ENCODE data around the gene SLC25A52.

Gene SLC25A52

DNA sequence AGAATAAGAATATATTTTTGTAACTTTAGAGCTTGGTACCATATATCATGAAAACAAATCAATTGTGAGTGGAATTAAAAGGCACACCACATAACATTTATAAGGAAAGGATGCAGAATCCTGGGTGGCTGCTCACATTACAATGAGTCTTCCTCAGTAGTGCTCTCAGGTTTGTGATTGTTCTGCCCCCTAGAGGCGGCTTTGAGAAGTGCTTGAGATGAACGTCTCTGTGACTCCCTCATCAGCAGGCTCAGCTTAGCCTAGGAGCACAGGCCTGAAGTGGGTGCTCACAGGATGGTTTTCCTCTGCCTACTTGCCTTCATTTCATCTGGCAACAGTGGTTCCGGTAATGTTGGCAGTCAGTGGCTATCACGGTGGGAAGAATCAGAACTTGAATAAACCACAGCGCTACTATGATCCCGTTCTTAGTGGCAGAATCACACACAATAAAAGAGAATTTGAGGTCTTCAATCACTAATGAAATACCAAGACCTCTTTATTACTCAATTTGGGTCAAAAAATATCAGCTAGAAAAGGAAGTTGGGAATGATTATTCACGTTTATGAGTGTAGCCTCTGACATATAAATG is 38.2 kb downstream of the SLC25A52 start:
- TF ChIP-seq, protein P1, sequence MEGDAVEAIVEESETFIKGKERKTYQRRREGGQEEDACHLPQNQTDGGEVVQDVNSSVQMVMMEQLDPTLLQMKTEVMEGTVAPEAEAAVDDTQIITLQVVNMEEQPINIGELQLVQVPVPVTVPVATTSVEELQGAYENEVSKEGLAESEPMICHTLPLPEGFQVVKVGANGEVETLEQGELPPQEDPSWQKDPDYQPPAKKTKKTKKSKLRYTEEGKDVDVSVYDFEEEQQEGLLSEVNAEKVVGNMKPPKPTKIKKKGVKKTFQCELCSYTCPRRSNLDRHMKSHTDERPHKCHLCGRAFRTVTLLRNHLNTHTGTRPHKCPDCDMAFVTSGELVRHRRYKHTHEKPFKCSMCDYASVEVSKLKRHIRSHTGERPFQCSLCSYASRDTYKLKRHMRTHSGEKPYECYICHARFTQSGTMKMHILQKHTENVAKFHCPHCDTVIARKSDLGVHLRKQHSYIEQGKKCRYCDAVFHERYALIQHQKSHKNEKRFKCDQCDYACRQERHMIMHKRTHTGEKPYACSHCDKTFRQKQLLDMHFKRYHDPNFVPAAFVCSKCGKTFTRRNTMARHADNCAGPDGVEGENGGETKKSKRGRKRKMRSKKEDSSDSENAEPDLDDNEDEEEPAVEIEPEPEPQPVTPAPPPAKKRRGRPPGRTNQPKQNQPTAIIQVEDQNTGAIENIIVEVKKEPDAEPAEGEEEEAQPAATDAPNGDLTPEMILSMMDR (IDR thresholded peaks at IDR 0.05; ENCODE audit: insufficient read depth, low read length, poor library complexity, severe bottlenecking), result peak; percentile 88
- no peak overlapping the region for H3K4me3 ChIP-seq (replicated peaks; ENCODE audit: low read depth, low read length)
- no peak for DNase-seq (ENCODE audit: extremely low read depth, insufficient read length)
- no peaks in the 10 kb centered on the region; the same call in 1 of the 2 replicates for H3K27me3 ChIP-seq (replicated peaks; ENCODE audit: control insufficient read depth, insufficient read depth, low read length)
- H3K36me3 ChIP-seq (ENCODE audit: control insufficient read depth, insufficient read depth, low read length), result no peaks in the 10 kb centered on the region

DNA sequence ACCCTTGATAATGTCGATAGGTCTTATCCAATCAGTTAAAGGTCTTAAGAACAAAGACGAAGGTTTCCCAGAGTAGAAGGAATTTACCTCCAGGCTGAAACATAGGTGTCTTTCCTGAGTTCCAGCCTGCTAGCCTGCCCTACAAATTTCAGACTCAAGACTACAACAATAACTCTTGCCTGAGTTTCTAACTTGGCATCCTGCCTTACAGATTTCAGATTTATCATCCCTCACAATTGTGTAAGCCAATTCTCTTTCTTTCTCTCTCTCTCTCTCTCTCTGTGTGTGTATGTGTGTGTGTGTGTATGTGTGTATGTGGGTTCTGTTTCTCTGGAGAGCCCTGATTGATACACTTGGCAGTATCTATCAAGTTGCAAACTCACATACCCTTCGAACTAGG is 39.1 kb downstream of the SLC25A52 start:
- no peak for DNase-seq (ENCODE audit: extremely low read depth, insufficient read length)
- no peak overlapping the region for H3K4me3 ChIP-seq (replicated peaks; ENCODE audit: low read depth, low read length)
- no peaks in the 10 kb centered on the region for H3K36me3 ChIP-seq (ENCODE audit: control insufficient read depth, insufficient read depth, low read length)
- TF ChIP-seq, protein P1 (IDR thresholded peaks at IDR 0.05; ENCODE audit: insufficient read depth, low read length, poor library complexity, severe bottlenecking), result no peak
- no peaks in the 10 kb centered on the region; the same call in 1 of the 2 replicates for H3K27me3 ChIP-seq (replicated peaks; ENCODE audit: control insufficient read depth, insufficient read depth, low read length)

DNA sequence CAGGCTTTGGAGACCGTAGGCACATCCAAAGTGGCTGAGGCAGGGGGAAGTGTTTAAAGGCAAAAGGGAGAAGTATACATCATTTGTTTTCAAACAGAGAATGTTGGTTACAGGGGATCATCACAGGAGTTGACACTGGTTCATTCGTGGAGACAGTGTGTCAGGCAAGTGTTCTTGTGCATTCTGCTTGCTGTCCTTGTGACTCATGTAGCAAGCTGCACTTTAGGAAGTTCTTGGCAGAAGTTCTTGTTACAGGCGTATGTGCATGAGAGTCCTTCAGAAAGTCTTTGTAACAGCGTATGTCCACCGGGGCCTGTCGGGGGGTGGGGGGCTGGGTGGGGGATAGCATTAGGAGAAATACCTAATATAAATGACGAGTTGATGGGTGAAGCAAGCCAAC is 39.8 kb downstream of the SLC25A52 start:
- DNase-seq (ENCODE audit: extremely low read depth, insufficient read length), result no peak
- TF ChIP-seq, protein P1 (IDR thresholded peaks at IDR 0.05; ENCODE audit: insufficient read depth, low read length, poor library complexity, severe bottlenecking), result no peak
- Histone ChIP-seq H3K4me3 (replicated peaks; ENCODE audit: low read depth, low read length) (no peak overlapping the region), H3K27me3 (replicated peaks; ENCODE audit: control insufficient read depth, insufficient read depth, low read length) (no peaks in the 10 kb centered on the region; the same call in 1 of the 2 replicates), H3K36me3 (ENCODE audit: control insufficient read depth, insufficient read depth, low read length) (no peaks in the 10 kb centered on the region)

DNA sequence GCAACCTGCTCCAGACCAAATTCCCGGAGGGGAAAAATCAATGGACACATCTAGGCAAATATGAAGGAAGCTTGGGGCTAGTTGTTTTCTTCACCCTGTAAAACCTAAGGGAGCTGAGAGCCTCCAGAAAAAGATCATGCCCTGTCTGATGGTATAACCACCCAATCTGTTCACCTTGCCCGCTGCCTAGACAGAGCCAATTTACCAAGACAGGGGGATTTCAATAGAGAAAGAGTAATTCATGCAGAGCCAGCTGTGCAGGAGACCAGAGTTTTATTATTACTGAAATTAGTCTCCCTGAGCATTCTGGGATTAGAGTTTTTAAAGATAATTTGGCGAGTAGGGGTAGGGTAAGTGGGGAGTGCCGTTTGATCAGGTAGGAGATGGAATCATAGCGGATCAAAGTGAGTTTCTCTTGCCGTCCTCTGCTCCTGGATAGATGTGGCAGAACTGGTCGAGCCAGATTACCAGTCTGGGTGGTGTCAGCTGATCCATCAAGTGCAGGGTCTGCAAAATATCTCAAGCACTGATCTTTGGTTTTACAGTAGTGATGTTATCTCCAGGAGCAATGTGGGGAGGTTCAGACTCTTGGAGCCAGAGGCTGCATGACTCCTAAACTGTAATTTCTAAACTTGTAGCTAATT is 41.2 kb downstream of the SLC25A52 start:
- TF ChIP-seq, protein P1 (IDR thresholded peaks at IDR 0.05; ENCODE audit: insufficient read depth, low read length, poor library complexity, severe bottlenecking), result no peak
- no peak overlapping the region for H3K4me3 ChIP-seq (replicated peaks; ENCODE audit: low read depth, low read length)
- DNase-seq (ENCODE audit: extremely low read depth, insufficient read length), result no peak
- H3K36me3 ChIP-seq (ENCODE audit: control insufficient read depth, insufficient read depth, low read length), result no peaks in the 10 kb centered on the region
- no peaks in the 10 kb centered on the region for H3K27me3 ChIP-seq (replicated peaks; ENCODE audit: control insufficient read depth, insufficient read depth, low read length)

DNA sequence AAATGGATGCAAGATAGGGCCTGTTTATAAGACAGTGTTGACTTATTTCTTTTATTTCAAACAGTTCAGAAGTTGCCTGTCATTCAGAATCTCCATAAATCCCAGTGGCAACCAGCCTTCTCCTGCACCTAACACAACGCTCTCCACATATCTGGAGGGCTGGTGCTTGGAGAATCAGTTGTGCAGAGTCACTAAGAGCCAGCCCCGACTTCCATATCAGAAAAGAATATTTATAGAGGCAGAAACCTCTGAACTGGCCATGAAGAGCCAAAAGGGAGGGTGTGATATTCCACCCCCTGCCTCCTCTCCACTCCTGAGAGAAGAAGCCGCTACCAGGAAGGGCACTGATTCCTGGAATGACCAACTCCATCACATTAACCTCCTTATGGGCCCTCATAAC is 42.3 kb downstream of the SLC25A52 start:
- H3K36me3 ChIP-seq (ENCODE audit: control insufficient read depth, insufficient read depth, low read length), result no peaks in the 10 kb centered on the region
- no peaks in the 10 kb centered on the region for H3K27me3 ChIP-seq (replicated peaks; ENCODE audit: control insufficient read depth, insufficient read depth, low read length)
- no peak for DNase-seq (ENCODE audit: extremely low read depth, insufficient read length)
- no peak overlapping the region for H3K4me3 ChIP-seq (replicated peaks; ENCODE audit: low read depth, low read length)
- TF ChIP-seq, protein P1 (IDR thresholded peaks at IDR 0.05; ENCODE audit: insufficient read depth, low read length, poor library complexity, severe bottlenecking), result no peak

All from GM06990 (cell line).